ENCODE measurements around the gene COL8A1. TPM values are rescaled to one million over a fixed set of nuclear protein-coding genes. Genes with fewer than 3 reads are reported as not detected.

The COL8A1 gene
- total RNA-seq, 2 donors from 2014 or later: 0.09 TPM; not detected in 1

GRCh38 chr3:99647081-99647480, 8.7 kb downstream of the COL8A1 start:
- no peaks in the 10 kb centered on the region for H3K9me3 Mint-ChIP-seq
- ATAC-seq (replicated peaks): no peak
- H3K27ac Mint-ChIP-seq: no peak overlapping the region
- H3K4me3 Mint-ChIP-seq: no peak overlapping the region
- H3K36me3 Mint-ChIP-seq (ENCODE audit: low read depth): no peaks in the 10 kb centered on the region
- H3K4me1 Mint-ChIP-seq: no peaks in the 10 kb centered on the region
- peaks cover 14% of the 10 kb centered on the region for H3K27me3 Mint-ChIP-seq

- ATAC-seq (replicated peaks): no peak
- peaks cover 10% of the 10 kb centered on the region for H3K27me3 Mint-ChIP-seq
- H3K4me1 Mint-ChIP-seq: no peaks in the 10 kb centered on the region
- no peaks in the 10 kb centered on the region for H3K9me3 Mint-ChIP-seq
- no peaks in the 10 kb centered on the region for H3K36me3 Mint-ChIP-seq (ENCODE audit: low read depth)
- H3K4me3 Mint-ChIP-seq: no peak overlapping the region
- no peak overlapping the region for H3K27ac Mint-ChIP-seq
These were observed 9.7 kb downstream of the COL8A1 start for GRCh38 chr3:99648101-99648500.

- H3K4me1 Mint-ChIP-seq: no peaks in the 10 kb centered on the region
- peaks cover 12% of the 10 kb centered on the region for H3K27me3 Mint-ChIP-seq
These were observed 10.1 kb downstream of the COL8A1 start for GRCh38 chr3:99648516-99648915.

GRCh38 chr3:99651531-99651930, 13.1 kb downstream of the COL8A1 start:
- no peaks in the 10 kb centered on the region for H3K36me3 Mint-ChIP-seq (ENCODE audit: low read depth)
- H3K4me3 Mint-ChIP-seq: no peak overlapping the region
- H3K27ac Mint-ChIP-seq: no peak overlapping the region

More at GRCh38 chr3:99648516-99648915, 10.1 kb downstream of the COL8A1 start:
- ATAC-seq (replicated peaks): no peak
- no peak overlapping the region for H3K4me3 Mint-ChIP-seq
- H3K9me3 Mint-ChIP-seq: no peaks in the 10 kb centered on the region
- H3K27ac Mint-ChIP-seq: no peak overlapping the region
- no peaks in the 10 kb centered on the region for H3K36me3 Mint-ChIP-seq (ENCODE audit: low read depth)

GRCh38 chr3:99656624-99657023, 18.2 kb downstream of the COL8A1 start:
- Mint-ChIP-seq H3K27me3 (peaks cover 16% of the 10 kb centered on the region), H3K4me3 (no peak overlapping the region), H3K36me3 (ENCODE audit: low read depth) (no peaks in the 10 kb centered on the region), H3K4me1 (no peaks in the 10 kb centered on the region), H3K27ac (no peak overlapping the region), H3K9me3 (peaks cover 4% of the 10 kb centered on the region)
- no peak for ATAC-seq (replicated peaks)

More at GRCh38 chr3:99651531-99651930, 13.1 kb downstream of the COL8A1 start:
- Mint-ChIP-seq H3K27me3 (peaks cover 10% of the 10 kb centered on the region), H3K9me3 (no peaks in the 10 kb centered on the region), H3K4me1 (no peaks in the 10 kb centered on the region)
- ATAC-seq (replicated peaks): no peak

GRCh38 chr3:99658274-99658673, 19.9 kb downstream of the COL8A1 start:
- ATAC-seq (replicated peaks): no peak
- no peaks in the 10 kb centered on the region for H3K4me1 Mint-ChIP-seq
- no peak overlapping the region for H3K4me3 Mint-ChIP-seq
- H3K27ac Mint-ChIP-seq: no peak overlapping the region
- peaks cover 19% of the 10 kb centered on the region for H3K27me3 Mint-ChIP-seq
- H3K9me3 Mint-ChIP-seq: peaks cover 4% of the 10 kb centered on the region
- no peaks in the 10 kb centered on the region for H3K36me3 Mint-ChIP-seq (ENCODE audit: low read depth)

- peak; percentile 81 for ATAC-seq (replicated peaks)
- H3K36me3 Mint-ChIP-seq (ENCODE audit: low read depth): no peaks in the 10 kb centered on the region
- peaks cover 16% of the 10 kb centered on the region for H3K27me3 Mint-ChIP-seq
- no peak overlapping the region for H3K27ac Mint-ChIP-seq
- H3K4me3 Mint-ChIP-seq: no peak overlapping the region
- H3K4me1 Mint-ChIP-seq: no peaks in the 10 kb centered on the region
- peaks cover 4% of the 10 kb centered on the region for H3K9me3 Mint-ChIP-seq
These were observed 20.6 kb downstream of the COL8A1 start for GRCh38 chr3:99659032-99659431.

GRCh38 chr3:99659951-99660350, 21.6 kb downstream of the COL8A1 start:
- H3K9me3 Mint-ChIP-seq: peaks cover 4% of the 10 kb centered on the region
- H3K36me3 Mint-ChIP-seq (ENCODE audit: low read depth): no peaks in the 10 kb centered on the region
- peaks cover 17% of the 10 kb centered on the region for H3K27me3 Mint-ChIP-seq
- H3K4me1 Mint-ChIP-seq: no peaks in the 10 kb centered on the region
- no peak overlapping the region for H3K27ac Mint-ChIP-seq
- ATAC-seq (replicated peaks): no peak
- no peak overlapping the region for H3K4me3 Mint-ChIP-seq

- peaks cover 27% of the 10 kb centered on the region for H3K27me3 Mint-ChIP-seq
These were observed 24.6 kb downstream of the COL8A1 start for GRCh38 chr3:99662838-99663570.

GRCh38 chr3:99663977-99664376, 25.6 kb downstream of the COL8A1 start:
- Mint-ChIP-seq H3K36me3 (ENCODE audit: low read depth) (no peaks in the 10 kb centered on the region), H3K27ac (no peak overlapping the region), H3K4me3 (no peak overlapping the region), H3K27me3 (peaks cover 22% of the 10 kb centered on the region), H3K9me3 (no peaks in the 10 kb centered on the region), H3K4me1 (no peaks in the 10 kb centered on the region)
- ATAC-seq (replicated peaks): no peak

More at GRCh38 chr3:99662838-99663570, 24.6 kb downstream of the COL8A1 start:
- no peaks in the 10 kb centered on the region for H3K4me1 Mint-ChIP-seq
- no peak overlapping the region for H3K27ac Mint-ChIP-seq
- H3K9me3 Mint-ChIP-seq: peaks cover 4% of the 10 kb centered on the region
- H3K4me3 Mint-ChIP-seq: no peak overlapping the region
- no peaks in the 10 kb centered on the region for H3K36me3 Mint-ChIP-seq (ENCODE audit: low read depth)
- no peak for ATAC-seq (replicated peaks)

- no peak overlapping the region for H3K27ac Mint-ChIP-seq
- H3K9me3 Mint-ChIP-seq: no peaks in the 10 kb centered on the region
- H3K36me3 Mint-ChIP-seq (ENCODE audit: low read depth): no peaks in the 10 kb centered on the region
- H3K27me3 Mint-ChIP-seq: peaks cover 19% of the 10 kb centered on the region
- H3K4me3 Mint-ChIP-seq: no peak overlapping the region
- no peaks in the 10 kb centered on the region for H3K4me1 Mint-ChIP-seq
- no peak for ATAC-seq (replicated peaks)
These were observed 26.6 kb downstream of the COL8A1 start for GRCh38 chr3:99665017-99665416.

- Mint-ChIP-seq H3K9me3 (no peaks in the 10 kb centered on the region), H3K4me3 (no peak overlapping the region), H3K36me3 (ENCODE audit: low read depth) (no peaks in the 10 kb centered on the region), H3K4me1 (no peaks in the 10 kb centered on the region), H3K27me3 (peaks cover 15% of the 10 kb centered on the region), H3K27ac (no peak overlapping the region)
- no peak for ATAC-seq (replicated peaks)
These were observed 27.8 kb downstream of the COL8A1 start for GRCh38 chr3:99666201-99666600.

- no peaks in the 10 kb centered on the region for H3K9me3 Mint-ChIP-seq
- no peak for ATAC-seq (replicated peaks)
- no peak overlapping the region for H3K27ac Mint-ChIP-seq
These were observed 29.6 kb downstream of the COL8A1 start for GRCh38 chr3:99668044-99668443.

GRCh38 chr3:99669879-99670555, 31.6 kb downstream of the COL8A1 start:
- H3K9me3 Mint-ChIP-seq: no peaks in the 10 kb centered on the region
- H3K4me1 Mint-ChIP-seq: no peaks in the 10 kb centered on the region
- H3K4me3 Mint-ChIP-seq: no peak overlapping the region
- H3K36me3 Mint-ChIP-seq (ENCODE audit: low read depth): no peaks in the 10 kb centered on the region
- no peak overlapping the region for H3K27ac Mint-ChIP-seq
- no peak for ATAC-seq (replicated peaks)
- peaks cover 13% of the 10 kb centered on the region for H3K27me3 Mint-ChIP-seq

More at GRCh38 chr3:99668044-99668443, 29.6 kb downstream of the COL8A1 start:
- H3K4me3 Mint-ChIP-seq: no peak overlapping the region
- H3K4me1 Mint-ChIP-seq: no peaks in the 10 kb centered on the region
- H3K27me3 Mint-ChIP-seq: peaks cover 14% of the 10 kb centered on the region
- H3K36me3 Mint-ChIP-seq (ENCODE audit: low read depth): no peaks in the 10 kb centered on the region

GRCh38 chr3:99670556-99670950, 32.2 kb downstream of the COL8A1 start:
- H3K27me3 Mint-ChIP-seq: peaks cover 11% of the 10 kb centered on the region
- H3K4me1 Mint-ChIP-seq: no peaks in the 10 kb centered on the region
- no peaks in the 10 kb centered on the region for H3K36me3 Mint-ChIP-seq (ENCODE audit: low read depth)
- no peak overlapping the region for H3K4me3 Mint-ChIP-seq
- no peak overlapping the region for H3K27ac Mint-ChIP-seq
- no peaks in the 10 kb centered on the region for H3K9me3 Mint-ChIP-seq
- no peak for ATAC-seq (replicated peaks)

Data from activated T-helper 17 cell treated with anti-CD3 and anti-CD28 coated beads, Interleukin-2, amount 50 U/mL, for 72 hours (primary cell).